Mesenchymal stem cell (in vitro differentiated cells and primary cell): ENCODE data around the gene FARS2.

Experiments used
- DNase-seq: peaks from one replicate; pipeline ENCODE4 v3.0.0-alpha.2; 2013
- H2AFZ ChIP-seq: one replicate; pipeline ENCODE4 v1.6.1; 2013; ENCODE audit warnings: low read depth, mild to moderate bottlenecking, control low read depth, inconsistent platforms, low read length, moderate library complexity
- H2AK5ac ChIP-seq: 2 replicates; pipeline ENCODE4 v1.6.1; 2013; ENCODE audit warnings: low read length, moderate library complexity, mild to moderate bottlenecking, inconsistent platforms; ENCODE audit not compliant: severe bottlenecking
- H2BK120ac ChIP-seq: one replicate; pipeline ENCODE4 v1.6.1; 2013; ENCODE audit warnings: low read depth, mild to moderate bottlenecking, inconsistent platforms, low read length, moderate library complexity
- H2BK12ac ChIP-seq, 2 experiments: one replicate each; pipeline ENCODE4 v1.6.1; 2013; ENCODE audit warnings: inconsistent platforms in 2 of 2, low read length in 2 of 2, mild to moderate bottlenecking in 2 of 2, moderate library complexity in 2 of 2, control low read depth in 1 of 2
- H2BK15ac ChIP-seq: one replicate; pipeline ENCODE4 v1.6.1; 2013; ENCODE audit warnings: mild to moderate bottlenecking, low read depth, inconsistent platforms; ENCODE audit not compliant: poor library complexity, severe bottlenecking
- H2BK5ac ChIP-seq: 2 replicates; pipeline ENCODE4 v1.6.1; 2013; ENCODE audit warnings: low read depth, mild to moderate bottlenecking, low read length, control low read depth, inconsistent platforms; ENCODE audit not compliant: poor library complexity, severe bottlenecking
- H3K14ac ChIP-seq, 2 experiments: one replicate each; pipeline ENCODE4 v1.6.1; 2013; ENCODE audit warnings: inconsistent platforms in 2 of 2, low read length in 2 of 2, control low read depth in 1 of 2, mild to moderate bottlenecking in 1 of 2, moderate library complexity in 1 of 2
- H3K18ac ChIP-seq, 2 experiments: one replicate each; pipeline ENCODE4 v1.6.1; 2013; ENCODE audit warnings: inconsistent platforms in 2 of 2, low read length in 2 of 2, control low read depth in 1 of 2, low read depth in 1 of 2, mild to moderate bottlenecking in 1 of 2
- H3K23ac ChIP-seq, 2 experiments: one replicate each; pipeline ENCODE4 v1.6.1; 2013; ENCODE audit warnings: inconsistent platforms in 2 of 2, low read length in 2 of 2, mild to moderate bottlenecking in 2 of 2, moderate library complexity in 2 of 2, control low read depth in 1 of 2
- H3K27ac ChIP-seq: 2 replicates; pipeline ENCODE4 v1.5.1; 2013; ENCODE audit warnings: mild to moderate bottlenecking, moderate library complexity, low read length, control low read depth, inconsistent platforms; ENCODE audit not compliant: poor library complexity, severe bottlenecking
- H3K27me3 ChIP-seq, 2 experiments: 2 replicates each; pipeline versions ENCODE4 v1.6.1 to v1.7.0; 2013; ENCODE audit warnings: low read length in 2 of 2, mild to moderate bottlenecking in 2 of 2, moderate library complexity in 2 of 2, control low read depth in 1 of 2, inconsistent platforms in 1 of 2; ENCODE audit not compliant: control insufficient read depth in 1 of 2, insufficient read depth in 1 of 2
- H3K36me3 ChIP-seq, 2 experiments: 2 replicates each; pipeline versions ENCODE4 v1.6.1 to v1.7.0; 2013; ENCODE audit warnings: low read length in 2 of 2, control low read depth in 1 of 2, inconsistent platforms in 1 of 2, low read depth in 1 of 2, mild to moderate bottlenecking in 1 of 2; ENCODE audit not compliant: insufficient read depth in 2 of 2, control insufficient read depth in 1 of 2
- H3K4ac ChIP-seq, 2 experiments: one replicate each; pipeline ENCODE4 v1.6.1; 2013; ENCODE audit warnings: inconsistent platforms in 2 of 2, low read length in 2 of 2, mild to moderate bottlenecking in 2 of 2, moderate library complexity in 2 of 2, control low read depth in 1 of 2, low read depth in 1 of 2
- H3K4me1 ChIP-seq: 2 replicates; pipeline ENCODE4 v1.6.1; 2013; ENCODE audit warnings: low read depth, low read length, control low read depth; ENCODE audit not compliant: control insufficient read depth, insufficient read depth
- H3K4me2 ChIP-seq: 2 replicates; pipeline ENCODE4 v1.6.1; 2013; ENCODE audit warnings: low read length, mild to moderate bottlenecking, inconsistent platforms; ENCODE audit not compliant: poor library complexity, severe bottlenecking
- H3K4me3 ChIP-seq, 2 experiments: 2 replicates each; pipeline versions ENCODE4 v1.5.1 to v1.7.0; 2013; ENCODE audit warnings: low read length in 2 of 2, mild to moderate bottlenecking in 2 of 2, control low read depth in 1 of 2, low read depth in 1 of 2; ENCODE audit not compliant: insufficient read depth in 1 of 2
- H3K79me1 ChIP-seq: replicated peaks from 2 replicates; pipeline ENCODE4 v1.6.1; 2013; ENCODE audit warnings: mild to moderate bottlenecking, control low read depth, low read length, inconsistent platforms; ENCODE audit not compliant: poor library complexity, severe bottlenecking
- H3K9ac ChIP-seq: 2 replicates; pipeline ENCODE4 v1.7.0; 2013; ENCODE audit warnings: mild to moderate bottlenecking, low read length, moderate library complexity
- H3K9me3 ChIP-seq: 2 replicates; pipeline ENCODE4 v1.7.0; 2013; ENCODE audit warnings: mild to moderate bottlenecking, low read length; ENCODE audit not compliant: control insufficient read depth
- H4K8ac ChIP-seq: one replicate; pipeline ENCODE4 v1.6.1; 2013; ENCODE audit warnings: inconsistent platforms, mild to moderate bottlenecking, low read length, moderate library complexity
- H4K91ac ChIP-seq: one replicate; pipeline ENCODE4 v1.6.1; 2013; ENCODE audit warnings: mild to moderate bottlenecking, low read length, inconsistent platforms
- WGBS: methylation state at CpG from one replicate; pipeline ENCODE4 v1.1.7; 2013; ENCODE audit warnings: mixed read lengths; 5-methylcytosine and 5-hydroxymethylcytosine counted together

Gene FARS2

DNA sequence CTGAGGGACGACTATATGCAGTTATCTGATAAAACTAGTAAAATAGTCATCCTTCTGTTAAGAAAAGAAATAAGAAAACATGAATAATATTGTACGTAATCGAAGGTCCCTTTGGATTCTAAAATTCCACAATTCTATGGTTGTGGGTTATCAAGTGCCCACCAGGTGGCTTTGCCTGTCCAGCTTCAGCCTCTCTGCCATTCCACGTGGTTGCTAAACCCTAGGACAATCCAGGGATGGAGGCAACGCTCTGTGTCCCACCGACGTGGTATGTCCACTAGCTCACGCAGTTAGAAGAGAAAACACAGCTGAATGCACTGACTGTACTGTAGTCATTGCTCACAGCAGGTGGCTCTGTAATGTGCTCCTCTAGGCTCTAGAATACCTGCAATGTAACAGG is 349.3 kb downstream of the FARS2 start:
- Histone ChIP-seq H4K8ac (no peak overlapping the region), H2AK5ac (no peak overlapping the region)

GRCh38 chr6:5617179-5617578 is 355.9 kb downstream of the FARS2 start:
- no peak overlapping the region for H3K9ac ChIP-seq
- no peaks in the 10 kb centered on the region for H3K79me1 ChIP-seq
- H3K27me3 ChIP-seq, result no peaks in the 10 kb centered on the region
- WGBS, result no CpG with 5 or more reads among the region's 1 CpG
- no peak overlapping the region for H3K27ac ChIP-seq
- no peak overlapping the region for H3K23ac ChIP-seq
- no peak overlapping the region for H3K4me3 ChIP-seq
- H2BK12ac ChIP-seq, result no peak overlapping the region
- no peak overlapping the region for H2AFZ ChIP-seq
- no peak overlapping the region for H3K4me2 ChIP-seq
- no peak overlapping the region for H3K18ac ChIP-seq
- H3K36me3 ChIP-seq, result peaks cover 0 to 6% of the 10 kb centered on the region in 2 experiments
- DNase-seq, result no peak
- H2BK5ac ChIP-seq, result no peak overlapping the region
- H3K9me3 ChIP-seq, result no peaks in the 10 kb centered on the region
- H2AK5ac ChIP-seq, result no peak overlapping the region
- no peak overlapping the region for H2BK15ac ChIP-seq
- no peak overlapping the region for H3K4ac ChIP-seq
- H3K14ac ChIP-seq, result no peak overlapping the region
- no peaks in the 10 kb centered on the region for H3K4me1 ChIP-seq
- no peak overlapping the region for H2BK120ac ChIP-seq
- H4K91ac ChIP-seq, result no peak overlapping the region
- H4K8ac ChIP-seq, result no peak overlapping the region

More for the DNA sequence above, 349.3 kb downstream of the FARS2 start:
- Histone ChIP-seq H2BK15ac (no peak overlapping the region), H3K79me1 (no peaks in the 10 kb centered on the region), H3K36me3 (peaks cover 0 to 6% of the 10 kb centered on the region in 2 experiments), H3K27ac (no peak overlapping the region), H3K18ac (no peak overlapping the region), H2BK12ac (no peak overlapping the region), H3K4me2 (no peak overlapping the region), H3K4me1 (no peaks in the 10 kb centered on the region), H3K9me3 (no peaks in the 10 kb centered on the region), H2AFZ (no peak overlapping the region), H3K23ac (no peak overlapping the region), H4K91ac (no peak overlapping the region), H3K14ac (no peak overlapping the region), H3K4ac (no peak overlapping the region), H3K9ac (no peak overlapping the region), H2BK120ac (no peak overlapping the region), H3K27me3 (no peaks in the 10 kb centered on the region), H2BK5ac (no peak overlapping the region), H3K4me3 (no peak overlapping the region)
- 95% methylated on average over 7 of the region's 8 CpGs for WGBS
- DNase-seq, result no peak

DNA sequence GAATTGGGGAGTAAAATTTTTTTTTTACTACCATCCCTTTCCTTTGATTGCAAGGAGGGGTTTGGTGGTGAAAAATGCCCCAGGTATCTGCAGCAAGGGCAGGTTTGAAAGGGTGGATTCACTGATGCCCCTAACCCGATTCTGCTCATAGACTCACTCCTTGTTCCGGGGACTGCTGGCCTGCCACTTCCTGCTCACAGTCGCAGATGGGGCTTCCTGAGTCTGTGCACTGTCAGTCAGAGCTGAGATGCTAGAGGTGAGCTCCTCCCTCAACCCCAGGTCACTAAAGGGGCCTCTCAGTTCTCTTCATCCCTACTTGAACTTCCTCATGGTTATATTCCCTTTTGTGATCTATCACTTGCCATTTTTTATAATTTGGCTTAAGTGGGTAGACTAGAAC is 357.9 kb downstream of the FARS2 start:
- 90% methylated on average over 3 of the region's 3 CpGs for WGBS
- Histone ChIP-seq H2BK5ac (no peak overlapping the region), H3K9ac (no peak overlapping the region), H2AK5ac (no peak overlapping the region), H3K4me2 (no peak overlapping the region), H4K8ac (no peak overlapping the region), H3K79me1 (no peaks in the 10 kb centered on the region), H3K14ac (no peak overlapping the region), H3K4ac (no peak overlapping the region), H4K91ac (no peak overlapping the region), H2BK12ac (no peak overlapping the region), H3K4me1 (no peaks in the 10 kb centered on the region), H3K9me3 (no peaks in the 10 kb centered on the region), H3K27ac (no peak overlapping the region), H2AFZ (no peak overlapping the region), H2BK15ac (no peak overlapping the region), H3K27me3 (no peaks in the 10 kb centered on the region), H2BK120ac (no peak overlapping the region), H3K4me3 (no peak overlapping the region), H3K18ac (no peak overlapping the region), H3K23ac (no peak overlapping the region), H3K36me3 (peaks cover 0 to 6% of the 10 kb centered on the region in 2 experiments)
- no peak for DNase-seq

DNA sequence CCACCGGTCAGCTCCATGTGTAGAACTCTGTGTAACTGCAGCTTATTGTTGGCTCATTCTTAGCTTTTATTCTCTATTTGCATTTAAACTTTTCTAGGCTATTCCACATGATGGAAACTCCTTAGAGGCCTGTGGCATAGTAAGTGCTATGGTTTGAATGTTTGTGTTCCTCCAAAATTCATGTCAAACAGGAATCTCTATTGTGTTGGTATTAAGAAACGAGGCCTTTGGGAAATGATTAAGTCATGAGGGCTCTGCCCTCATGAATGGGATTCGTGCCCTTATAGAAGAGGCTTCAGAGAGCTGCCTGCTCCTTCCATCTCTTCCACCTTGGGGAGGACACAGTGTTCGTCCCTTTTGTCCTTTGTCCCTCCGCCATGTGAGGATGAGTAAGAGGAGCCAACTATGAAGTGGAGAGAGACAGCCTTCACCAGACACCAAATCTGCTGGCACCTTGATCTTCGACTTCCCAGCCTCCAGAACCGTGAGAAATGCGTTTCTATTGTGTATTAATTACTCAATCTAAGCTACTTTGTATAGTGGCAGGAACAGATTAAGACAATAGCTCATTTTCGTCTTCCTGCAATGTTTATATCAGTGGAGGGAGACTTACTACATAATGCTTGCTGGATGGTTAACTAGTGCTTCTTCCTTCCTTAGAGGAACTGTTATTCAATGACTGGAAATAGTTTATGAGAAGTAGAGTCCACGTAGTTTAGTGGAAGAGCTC is 361.1 kb downstream of the FARS2 start:
- H3K9me3 ChIP-seq, result no peaks in the 10 kb centered on the region
- no peaks in the 10 kb centered on the region for H3K4me1 ChIP-seq
- H2BK5ac ChIP-seq, result no peak overlapping the region
- no peak overlapping the region for H2BK120ac ChIP-seq
- no peak overlapping the region for H2AFZ ChIP-seq
- H2BK15ac ChIP-seq, result no peak overlapping the region
- H4K8ac ChIP-seq, result no peak overlapping the region
- no peak overlapping the region for H2BK12ac ChIP-seq
- no peak overlapping the region for H3K23ac ChIP-seq
- no peak overlapping the region for H3K4me2 ChIP-seq
- DNase-seq, result no peak
- H3K27me3 ChIP-seq, result no peaks in the 10 kb centered on the region
- H3K14ac ChIP-seq, result no peak overlapping the region
- H3K9ac ChIP-seq, result no peak overlapping the region
- no peak overlapping the region for H2AK5ac ChIP-seq
- H3K27ac ChIP-seq, result no peak overlapping the region
- H3K4ac ChIP-seq, result no peak overlapping the region
- 93% methylated on average over 4 of the region's 10 CpGs for WGBS
- no peaks in the 10 kb centered on the region for H3K36me3 ChIP-seq
- H3K79me1 ChIP-seq, result no peaks in the 10 kb centered on the region
- H4K91ac ChIP-seq, result no peak overlapping the region
- H3K4me3 ChIP-seq, result no peak overlapping the region
- H3K18ac ChIP-seq, result no peak overlapping the region
